Measurements from ENCODE around the gene REEP1. TPM values are rescaled to one million over a fixed set of nuclear protein-coding genes. Genes with fewer than 3 reads are reported as not detected.
A peak's percentile ranks its signal among the peaks of the same experiment; 100 is the strongest.
"Not testable (repeated sequence)": the region's sequence is repeated elsewhere in the genome, so short reads cannot be mapped to it uniquely, and the experiment has no call there.

REEP1 gene
- total RNA-seq, 1 experiment from 2014 or later: not detected

- DNase-seq (ENCODE audit: low read depth): no peak
These were observed 93.3 kb downstream of the REEP1 start for GRCh38 chr2:86243950-86244733.

DNA sequence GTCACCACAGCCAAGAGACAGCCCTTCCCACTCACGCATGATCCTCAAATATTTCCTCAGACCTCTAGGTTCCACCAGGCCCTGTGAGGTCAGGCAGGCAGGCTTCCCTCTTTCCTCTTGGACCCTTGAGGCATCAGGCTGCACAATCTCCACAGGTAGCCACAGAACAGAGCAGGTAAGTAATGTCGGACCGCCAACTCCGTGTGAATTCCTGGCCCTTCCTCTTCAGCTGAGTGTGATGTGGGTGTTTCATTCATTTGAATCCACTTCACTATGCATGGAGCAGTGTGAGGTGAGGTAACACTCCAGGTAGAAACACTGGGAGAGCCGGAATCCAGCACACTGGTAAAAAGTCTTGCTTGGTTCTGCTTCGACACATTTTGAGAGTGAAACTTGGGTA, 94.2 kb downstream of the REEP1 start:
- no peak for DNase-seq (ENCODE audit: low read depth)

- DNase-seq (ENCODE audit: low read depth): no peak
These were observed 95.8 kb downstream of the REEP1 start for GRCh38 chr2:86241611-86242010.

DNA sequence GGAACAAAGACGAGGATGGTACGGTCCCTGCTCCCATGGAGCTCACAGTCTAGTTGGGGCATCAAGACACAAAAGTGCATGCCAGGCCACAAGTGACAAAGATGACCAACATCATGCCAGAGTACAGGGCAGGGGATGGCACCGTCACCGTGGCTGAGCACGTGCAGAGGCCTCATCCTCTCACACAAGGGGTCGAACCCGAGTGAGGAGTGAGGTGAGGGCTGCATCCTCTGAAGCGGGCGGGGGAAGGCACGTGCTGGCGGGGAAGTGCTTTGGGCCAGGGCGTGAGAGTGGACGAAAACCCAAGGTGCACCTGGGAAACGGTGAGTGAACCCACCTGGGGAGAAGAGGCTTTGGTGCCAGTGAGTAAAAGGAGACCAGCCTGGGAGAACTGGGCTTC, 97.2 kb downstream of the REEP1 start:
- DNase-seq (ENCODE audit: low read depth): no peak

DNA sequence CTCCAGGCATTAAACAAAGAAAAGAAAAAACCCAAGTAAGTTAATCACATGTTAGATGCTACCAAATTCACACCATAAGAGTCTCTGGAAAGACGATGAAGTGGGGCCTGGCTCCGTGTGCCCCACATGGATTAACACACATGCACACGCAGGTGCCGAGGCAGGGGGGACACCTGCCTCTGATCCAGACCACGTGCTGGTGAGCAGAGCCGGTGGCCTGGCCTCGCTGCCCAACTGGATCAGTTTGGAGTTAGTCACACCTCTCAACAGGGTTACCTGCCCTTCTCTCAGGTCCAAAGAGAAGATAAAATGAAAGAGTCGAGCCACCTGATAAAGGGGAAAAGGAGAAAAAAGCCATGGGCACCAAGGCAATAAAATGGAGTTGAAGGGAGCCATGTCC, 97.7 kb downstream of the REEP1 start:
- no peak for DNase-seq (ENCODE audit: low read depth)

DNA sequence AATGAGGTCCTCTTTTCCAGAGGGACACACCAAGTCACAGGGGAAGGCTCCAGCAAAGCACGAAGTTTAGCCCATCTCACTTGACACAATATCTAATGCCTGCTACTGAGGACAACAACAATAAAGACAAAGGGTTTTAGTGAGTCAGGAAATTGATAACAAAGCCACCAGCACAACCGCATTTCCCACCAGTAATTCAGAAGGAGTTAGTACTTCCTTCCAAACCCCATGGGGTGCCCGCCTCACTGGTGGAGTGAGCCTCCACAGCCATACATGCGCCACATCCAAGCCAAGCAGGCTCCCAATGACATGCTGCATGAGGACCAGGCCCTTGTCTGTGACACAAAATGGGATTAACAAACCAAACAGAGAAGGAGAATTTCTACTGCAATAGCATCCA, 98.1 kb downstream of the REEP1 start:
- DNase-seq (ENCODE audit: low read depth): no peak

- no peak for DNase-seq (ENCODE audit: low read depth)
These were observed 99.1 kb downstream of the REEP1 start for GRCh38 chr2:86238354-86238753.

DNA sequence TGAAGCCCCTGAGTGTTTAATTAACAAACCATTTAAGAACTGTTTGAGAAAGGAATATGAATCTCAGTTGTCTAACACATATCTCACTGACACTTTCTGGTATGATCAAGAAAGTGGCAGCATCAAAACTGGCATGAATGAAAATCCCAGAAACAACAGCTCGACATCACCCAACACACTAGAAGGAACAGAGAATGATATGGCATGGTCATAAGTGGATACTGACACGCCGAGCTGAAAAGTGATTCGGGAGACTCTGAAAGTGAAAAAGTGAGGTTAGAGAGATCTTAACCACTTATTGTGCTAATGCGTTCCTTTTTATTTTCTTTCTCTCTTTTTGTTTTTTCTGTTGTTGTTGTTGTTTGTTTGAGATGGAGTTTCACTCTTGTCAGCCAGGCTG, 100.3 kb downstream of the REEP1 start:
- DNase-seq (ENCODE audit: low read depth): no peak

DNA sequence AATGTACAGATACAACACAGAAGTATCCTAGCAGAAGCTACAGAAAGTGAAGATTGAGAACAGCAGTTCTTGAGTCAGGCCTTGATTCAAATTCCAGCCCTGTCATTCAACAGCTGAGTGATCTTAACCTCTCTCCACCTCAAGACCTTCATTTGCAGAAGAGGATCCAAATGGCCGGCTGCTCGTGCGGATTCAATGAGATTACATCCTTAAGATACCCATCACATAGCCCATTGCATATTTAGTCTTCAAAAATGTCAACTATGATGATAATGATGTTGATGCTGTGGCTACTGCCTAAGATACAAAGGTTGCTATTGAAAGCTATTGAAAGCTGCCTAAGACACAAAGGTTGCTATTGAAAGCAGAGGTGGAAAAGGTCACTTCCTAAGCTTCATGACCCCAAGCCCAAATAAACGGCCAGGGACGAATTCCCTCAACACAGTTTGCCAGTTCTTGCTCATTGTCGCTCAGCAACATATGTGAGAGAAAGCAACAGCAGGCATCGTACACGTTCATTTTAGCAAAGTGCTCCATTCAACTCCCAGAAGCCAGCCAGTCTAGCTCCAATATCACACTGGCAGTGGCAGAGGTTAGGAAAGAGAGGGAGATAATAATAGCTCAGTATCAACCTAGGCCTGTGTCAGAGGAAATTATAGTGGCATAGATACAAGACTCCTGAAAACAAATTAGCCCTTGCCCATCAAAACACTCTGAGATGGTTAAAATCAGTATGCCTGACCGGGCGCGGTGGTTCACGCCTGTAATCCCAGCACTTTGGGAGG, 102.0 kb downstream of the REEP1 start:
- DNase-seq (ENCODE audit: low read depth): no peak

DNA sequence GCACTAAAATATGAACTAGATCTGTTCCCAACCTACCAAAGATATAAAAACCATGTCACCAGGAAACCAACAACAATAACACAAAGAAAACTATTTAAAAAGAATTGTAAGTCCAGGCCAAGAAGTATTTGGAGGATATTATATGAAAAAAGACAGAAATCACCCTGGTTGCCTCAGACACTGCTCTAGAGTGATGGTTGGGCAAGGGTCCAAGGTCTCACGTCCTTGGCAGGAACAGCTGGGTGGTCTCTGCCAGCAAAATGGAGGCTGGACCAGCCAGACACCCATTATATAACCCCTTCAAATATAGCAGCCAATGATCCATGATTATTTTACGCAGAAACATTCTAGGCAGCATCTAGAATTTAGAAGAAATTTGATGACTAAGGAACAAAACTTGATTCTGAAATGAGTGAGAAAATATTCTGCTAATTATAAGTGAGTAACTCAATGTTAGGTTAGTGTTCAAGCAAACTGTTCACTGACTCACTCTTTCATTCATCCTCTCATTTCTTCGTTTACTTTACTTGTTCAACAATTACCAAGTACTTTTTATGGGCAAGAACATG, 102.8 kb downstream of the REEP1 start:
- no peak for DNase-seq (ENCODE audit: low read depth)

GRCh38 chr2:86233436-86233835, 104.0 kb downstream of the REEP1 start:
- no peak for DNase-seq (ENCODE audit: low read depth)

DNA sequence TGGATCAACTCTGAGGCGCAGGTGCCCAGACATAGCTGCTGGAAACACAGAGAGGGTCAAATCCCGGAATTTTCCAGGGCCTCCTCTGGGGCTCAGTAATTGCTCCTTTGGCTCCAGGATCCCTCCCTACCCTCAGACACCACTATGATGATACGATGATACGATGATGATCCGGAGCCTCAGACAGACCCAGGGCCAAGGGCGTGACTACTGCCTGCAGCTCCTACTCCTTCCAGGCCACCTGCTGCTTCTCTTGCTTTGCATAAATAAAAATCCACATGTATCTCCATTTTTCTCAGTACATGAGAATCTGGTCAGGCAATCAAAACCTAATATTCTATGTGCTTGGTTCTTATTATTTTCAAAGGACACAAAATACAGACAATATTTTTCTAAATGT, 104.5 kb downstream of the REEP1 start:
- DNase-seq (ENCODE audit: low read depth): no peak

- DNase-seq (ENCODE audit: low read depth): no peak
These were observed 105.0 kb downstream of the REEP1 start for GRCh38 chr2:86232373-86232784.

- no peak for DNase-seq (ENCODE audit: low read depth)
These were observed 105.6 kb downstream of the REEP1 start for GRCh38 chr2:86231680-86232372.

- DNase-seq (ENCODE audit: low read depth): no peak
These were observed 106.5 kb downstream of the REEP1 start for GRCh38 chr2:86230961-86231360.

GRCh38 chr2:86229221-86229620, 108.2 kb downstream of the REEP1 start:
- DNase-seq (ENCODE audit: low read depth): no peak

DNA sequence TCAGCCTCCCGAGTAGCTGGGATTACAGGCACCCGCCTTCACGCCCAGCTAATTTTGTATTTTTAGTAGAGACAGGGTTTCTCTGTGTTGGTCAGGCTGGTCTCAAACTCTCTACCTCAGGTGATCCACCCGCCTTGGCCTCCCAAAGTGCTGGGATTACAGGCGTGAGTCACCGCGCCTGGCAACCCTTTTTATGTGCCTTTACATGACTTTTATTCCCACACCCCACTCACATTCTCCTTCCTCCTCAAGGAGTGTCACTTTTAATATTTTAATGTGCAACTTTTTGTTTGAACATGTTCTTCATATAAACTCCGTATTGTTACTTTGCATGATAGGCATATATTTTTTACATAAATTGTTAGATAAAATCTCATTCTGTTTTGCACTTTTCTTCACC, 108.9 kb downstream of the REEP1 start:
- not testable (repeated sequence) for DNase-seq (ENCODE audit: low read depth)

DNA sequence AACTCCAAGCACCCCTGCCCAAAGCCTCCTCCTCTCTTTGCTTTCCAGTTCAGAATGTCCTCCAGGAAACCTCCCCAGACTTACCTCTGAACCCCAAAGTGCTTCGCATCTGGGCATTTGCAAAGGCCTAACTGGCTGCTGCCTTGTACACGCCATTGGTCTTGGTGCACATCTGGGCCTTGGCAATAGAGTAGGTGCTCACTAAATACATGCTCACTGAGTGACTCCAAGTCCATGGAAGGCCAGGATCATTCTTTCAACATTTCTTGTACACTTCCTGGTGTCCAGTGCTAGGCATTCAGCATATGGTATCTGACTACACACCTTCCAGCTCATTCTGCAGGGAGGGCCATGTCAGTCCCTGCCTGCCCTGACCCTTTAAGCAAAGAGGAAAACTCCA, 109.7 kb downstream of the REEP1 start:
- no peak for DNase-seq (ENCODE audit: low read depth)

GRCh38 chr2:86226636-86227520, 110.5 kb downstream of the REEP1 start:
- no peak for DNase-seq (ENCODE audit: low read depth)

DNA sequence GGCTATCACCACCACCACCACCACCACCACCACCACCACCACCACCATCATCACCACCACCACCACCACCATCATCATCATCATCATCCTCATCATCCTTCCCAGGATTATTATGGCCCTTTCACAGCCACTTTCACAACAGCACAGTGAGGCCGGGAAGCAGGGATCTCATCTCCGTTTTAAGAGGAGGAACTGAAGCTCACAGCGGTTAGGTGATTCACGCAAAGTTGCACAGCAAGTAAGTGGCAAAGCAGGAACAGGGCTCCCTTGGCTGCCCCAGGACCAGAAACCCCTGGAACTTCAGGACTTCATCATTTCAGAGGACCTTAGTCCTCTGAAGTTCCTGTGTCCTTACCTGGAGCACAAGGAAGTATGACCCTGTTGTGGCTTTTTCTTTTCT, 111.4 kb downstream of the REEP1 start:
- DNase-seq (ENCODE audit: low read depth): no peak

DNA sequence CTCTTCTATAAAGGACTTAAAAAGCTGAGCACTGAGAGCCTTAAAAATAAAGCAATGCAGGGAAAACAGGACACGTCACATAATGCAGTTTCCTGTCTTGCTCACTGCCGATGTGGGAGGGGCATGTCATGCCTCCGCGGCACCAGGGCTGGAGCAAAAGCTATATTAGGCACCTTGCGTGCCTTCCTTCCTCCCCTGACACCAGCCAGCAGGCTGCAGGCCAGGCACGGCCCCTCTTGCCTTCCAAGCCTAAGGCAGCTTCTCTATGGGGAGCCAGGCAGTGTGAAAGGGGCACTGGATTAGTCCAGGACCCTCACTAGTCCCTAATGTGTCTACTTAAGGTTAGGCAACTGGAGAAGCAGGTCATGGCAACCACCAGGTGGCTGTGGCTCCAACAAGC, 111.8 kb downstream of the REEP1 start:
- peak; percentile 50 for DNase-seq (ENCODE audit: low read depth)

Measured in RPMI7951 (cell line).